GM12878 (cell line): ENCODE results near the gene AJM1. TPM values are rescaled to one million over a fixed set of nuclear protein-coding genes. Genes with fewer than 3 reads are reported as not detected.

Experiments used
- ATAC-seq: fragments of 200-7000 bp; cut with Tn5 transposase; 3 replicates; pipeline ENCODE4 v1.9.1; 2020; ENCODE audit warnings: mild to moderate bottlenecking, moderate library complexity
- BruUV-seq: library from RNA; stranded (reverse); fragments of 400-500 nt; replicated peaks from 2 replicates; lab custom pipeline; 2021; lab: Mats Ljungman, UMichigan
- CTCF ChIA-PET: fragments of 300-600 bp; sonication (Branson Sonifier 250); formaldehyde crosslinking; extraction: SDS; loops from one replicate; lab custom pipeline; 2021; ENCODE audit warnings: inconsistent platforms; lab: Yijun Ruan, JAX
- POLR2A ChIA-PET: fragments of 350-600 bp; formaldehyde crosslinking; extraction: SDS; loops from one replicate; lab custom pipeline; 2021; ENCODE audit warnings: inconsistent platforms; lab: Charles Lee
- RAD21 ChIA-PET: fragments of 300-600 bp; sonication (Branson Sonifier 250); formaldehyde crosslinking; loops from one replicate; lab custom pipeline; 2023; ENCODE audit warnings: antibody characterized with exemption; ENCODE audit not compliant: unreplicated experiment; lab: Charles Lee
- SMC1A ChIA-PET: fragments of 300-600 bp; sonication (Branson Sonifier 250); formaldehyde crosslinking; loops from one replicate; lab custom pipeline; 2023; ENCODE audit not compliant: unreplicated experiment, uncharacterized antibody; lab: Charles Lee
- DNase-seq: peaks from one replicate; pipeline ENCODE4 v3.0.0-alpha.2; 2011; ENCODE audit warnings: low read depth, low spot score
- FAIRE-seq: peaks from 3 replicates; lab custom pipeline; 2011; peaks lifted over from hg19 to GRCh38; lab: Jason Lieb, UNC
- H2AFZ ChIP-seq: 2 replicates; pipeline ENCODE4 v1.6.0; 2011; ENCODE audit warnings: low read depth, low read length, control low read depth; ENCODE audit not compliant: control insufficient read depth
- H3K27ac ChIP-seq: 2 replicates; pipeline ENCODE4 v1.5.1; 2011; ENCODE audit warnings: control low read depth; ENCODE audit not compliant: control insufficient read depth, insufficient read depth
- H3K27me3 ChIP-seq, 2 experiments: replicated peaks in 1 of 2; 2 replicates each; pipeline versions ENCODE4 v1.6.0 to v1.6.1; 2011; ENCODE audit warnings: low read length in 1 of 2; ENCODE audit not compliant: control insufficient read depth in 2 of 2, insufficient read depth in 2 of 2
- H3K36me3 ChIP-seq, 2 experiments: 2 replicates each; pipeline ENCODE4 v1.5.1; 2011; ENCODE audit warnings: low read length in 1 of 2; ENCODE audit not compliant: control insufficient read depth in 2 of 2, insufficient read depth in 2 of 2
- H3K4me1 ChIP-seq: 2 replicates; pipeline ENCODE4 v1.6.1; 2011; ENCODE audit warnings: mild to moderate bottlenecking, low read length, moderate library complexity, mixed read lengths; ENCODE audit not compliant: control insufficient read depth, insufficient read depth
- H3K4me2 ChIP-seq: 2 replicates; pipeline ENCODE4 v1.6.0; 2011; ENCODE audit warnings: control low read depth; ENCODE audit not compliant: control insufficient read depth, insufficient read depth
- H3K4me3 ChIP-seq: fragments of 200-600 bp; sonication (generic); 2 replicates; pipeline ENCODE4 v1.5.1; 2016
- H3K79me2 ChIP-seq: 2 replicates; pipeline ENCODE4 v1.6.0; 2011; ENCODE audit warnings: low read length; ENCODE audit not compliant: control insufficient read depth, insufficient read depth
- H3K9ac ChIP-seq: 2 replicates; pipeline ENCODE4 v1.8.0; 2011; ENCODE audit warnings: low read length, control low read depth, mixed read lengths; ENCODE audit not compliant: control insufficient read depth, insufficient read depth
- H3K9me3 ChIP-seq: replicated peaks from 3 replicates; pipeline ENCODE4 v1.5.1; 2011; ENCODE audit warnings: mild to moderate bottlenecking, low read length; ENCODE audit not compliant: control insufficient read depth, insufficient read depth
- H4K20me1 ChIP-seq: 2 replicates; pipeline ENCODE4 v1.6.0; 2011; ENCODE audit not compliant: control insufficient read depth, insufficient read depth
- CHD1 ChIP-seq: IDR thresholded peaks from 2 replicates; pipeline ENCODE4 v1.6.1; 2012; ENCODE audit warnings: low read depth, low read length, improper control_type of control experiment
- SPI1 ChIP-seq: IDR thresholded peaks from 2 replicates; pipeline ENCODE4 v1.6.1; 2011; ENCODE audit warnings: low read depth, mild to moderate bottlenecking, low read length, moderate library complexity, borderline replicate concordance; ENCODE audit not compliant: insufficient read depth
- STAT3 ChIP-seq: IDR thresholded peaks from 2 replicates; pipeline ENCODE4 v1.6.1; 2011; ENCODE audit warnings: low read depth, low read length, improper control_type of control experiment
- TBL1XR1 ChIP-seq: IDR thresholded peaks from 2 replicates; pipeline ENCODE4 v1.6.1; 2012; ENCODE audit warnings: low read depth, low read length, improper control_type of control experiment
- WGBS: methylation state at CpG from one replicate; pipeline ENCODE4 v1.1.6; 2016; ENCODE audit warnings: low lambda C conversion rate; ENCODE audit not compliant: insufficient replicate concordance, insufficient coverage; ENCODE audit errors: missing lambda C conversion rate; 5-methylcytosine and 5-hydroxymethylcytosine counted together
- in situ Hi-C: fragments of 300-500 bp; cut with MboI; formaldehyde crosslinking; loops from 9 replicates; pipeline ENCODE4 v1.14.3; 2018; ENCODE audit warnings: mixed read lengths
- intact Hi-C: fragments of 100-400 bp; cut with micrococcal nuclease; formaldehyde crosslinking; loops from one replicate; pipeline ENCODE4 v1.14.2; 2022; ENCODE audit not compliant: unreplicated experiment
- polyA plus RNA-seq, 11 experiments: library from polyadenylated mRNA; depleted of rRNA in 4 of 11; unstranded in 6 of 11; stranded (reverse) in 5 of 11; fragments of >200 nt; fragmentation: Nextera tagmentation in 4 of 11; fragmentation: Illumina TruSeq in 1 of 11; extraction: Ambion mirVana in 4 of 11; extraction: Trizol in 1 of 11; gene quantifications; 1 replicate in 1 of 11; 2 replicates in 10 of 11; pipeline versions ENCODE4 v1.2.1 to v1.2.3, GENCODE V29; 2011 to 2016; ENCODE audit warnings: inconsistent platforms in 2 of 11, missing spikeins in 2 of 11, low read depth in 1 of 11
- total RNA-seq, 4 experiments: library from RNA; depleted of rRNA in 3 of 4; stranded (reverse); fragments of >200 nt in 3 of 4; fragmentation: Illumina TruSeq in 1 of 4; extraction: Trizol in 1 of 4; gene quantifications; 2 replicates each; pipeline versions ENCODE4 v1.2.1 to v1.2.3, GENCODE V29; 2013 to 2021
- TF ChIP-seq, protein P1 (sequence below): IDR thresholded peaks from 2 replicates; pipeline ENCODE4 v1.6.1; 2012; ENCODE audit warnings: mild to moderate bottlenecking, low read depth, low read length

Gene AJM1
- total and polyA plus RNA-seq, 10 of the 15 experiments (the other 5 are each of a cell fraction or from before 2014, with no cell fraction given), result 0.06 to 2.5 (median 1.0) TPM; not detected in 2

DNA sequence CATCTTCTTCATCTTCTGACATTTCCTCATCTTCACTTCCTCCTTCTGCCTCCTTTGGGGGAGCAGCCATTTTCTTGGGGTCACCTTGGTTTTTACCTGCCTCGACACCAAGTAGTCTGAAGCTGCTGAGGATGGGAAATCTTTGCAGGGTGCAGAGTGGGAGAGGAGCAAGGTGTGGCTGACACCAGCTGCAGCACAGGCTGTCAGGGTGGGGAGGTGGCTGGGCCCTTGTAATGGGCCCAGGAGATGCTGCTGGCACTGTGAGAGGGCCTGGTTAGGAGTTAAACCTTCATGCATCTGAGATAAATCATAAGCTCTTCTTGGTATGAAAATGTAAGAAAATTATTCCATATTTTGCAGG, 26.9 kb upstream of the AJM1 start:
- no peak for ATAC-seq
- H2AFZ ChIP-seq, result no peak overlapping the region
- H3K36me3 ChIP-seq, result peaks cover 5 to 8% of the 10 kb centered on the region in 2 experiments; a peak in 3 of 4 replicates
- H3K9me3 ChIP-seq, result no peaks in the 10 kb centered on the region
- ChIA-PET RAD21 (no interaction called here), SMC1A (interaction anchor here (1.3 kb wide), 1 partner anchor 10 kb away, joined by 3 read pairs; no protein-coding TSS in a partner anchor)
- no peak overlapping the region for H3K4me3 ChIP-seq
- no peak overlapping the region for H3K9ac ChIP-seq
- H3K27ac ChIP-seq, result no peak overlapping the region
- 0% methylated on average over 1 of the region's 1 CpG for WGBS
- intact Hi-C loops, result no loop called here
- no peaks in the 10 kb centered on the region; the same call in 1 of the 2 replicates for H4K20me1 ChIP-seq
- TF ChIP-seq, protein P1, sequence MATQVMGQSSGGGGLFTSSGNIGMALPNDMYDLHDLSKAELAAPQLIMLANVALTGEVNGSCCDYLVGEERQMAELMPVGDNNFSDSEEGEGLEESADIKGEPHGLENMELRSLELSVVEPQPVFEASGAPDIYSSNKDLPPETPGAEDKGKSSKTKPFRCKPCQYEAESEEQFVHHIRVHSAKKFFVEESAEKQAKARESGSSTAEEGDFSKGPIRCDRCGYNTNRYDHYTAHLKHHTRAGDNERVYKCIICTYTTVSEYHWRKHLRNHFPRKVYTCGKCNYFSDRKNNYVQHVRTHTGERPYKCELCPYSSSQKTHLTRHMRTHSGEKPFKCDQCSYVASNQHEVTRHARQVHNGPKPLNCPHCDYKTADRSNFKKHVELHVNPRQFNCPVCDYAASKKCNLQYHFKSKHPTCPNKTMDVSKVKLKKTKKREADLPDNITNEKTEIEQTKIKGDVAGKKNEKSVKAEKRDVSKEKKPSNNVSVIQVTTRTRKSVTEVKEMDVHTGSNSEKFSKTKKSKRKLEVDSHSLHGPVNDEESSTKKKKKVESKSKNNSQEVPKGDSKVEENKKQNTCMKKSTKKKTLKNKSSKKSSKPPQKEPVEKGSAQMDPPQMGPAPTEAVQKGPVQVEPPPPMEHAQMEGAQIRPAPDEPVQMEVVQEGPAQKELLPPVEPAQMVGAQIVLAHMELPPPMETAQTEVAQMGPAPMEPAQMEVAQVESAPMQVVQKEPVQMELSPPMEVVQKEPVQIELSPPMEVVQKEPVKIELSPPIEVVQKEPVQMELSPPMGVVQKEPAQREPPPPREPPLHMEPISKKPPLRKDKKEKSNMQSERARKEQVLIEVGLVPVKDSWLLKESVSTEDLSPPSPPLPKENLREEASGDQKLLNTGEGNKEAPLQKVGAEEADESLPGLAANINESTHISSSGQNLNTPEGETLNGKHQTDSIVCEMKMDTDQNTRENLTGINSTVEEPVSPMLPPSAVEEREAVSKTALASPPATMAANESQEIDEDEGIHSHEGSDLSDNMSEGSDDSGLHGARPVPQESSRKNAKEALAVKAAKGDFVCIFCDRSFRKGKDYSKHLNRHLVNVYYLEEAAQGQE, result no peak
- TF ChIP-seq STAT3 (no peak), CHD1 (no peak), SPI1 (peak; percentile 24; the same call in 1 of the 2 replicates), TBL1XR1 (no peak)
- TF ChIP-seq, all 136 proteins: peak for 1
- Histone ChIP-seq H3K4me2 (no peak overlapping the region), H3K4me1 (no peaks in the 10 kb centered on the region), H3K79me2 (peaks cover 11% of the 10 kb centered on the region), H3K27me3 (no peaks in the 10 kb centered on the region)
- no TSS peak for BruUV-seq
- in situ Hi-C loops, result no loop called here
- FAIRE-seq (no peak), DNase-seq (no peak)
- CTCF ChIA-PET, result interaction anchor here (0.6 to 2.6 kb wide), 5 partner anchors 12 to 214 kb away, joined by 3 to 12 read pairs (median 4); partner anchors contain the start of gene AJM1
- POLR2A ChIA-PET, result interaction anchor here (0.8 to 1.5 kb wide), 3 partner anchors 9 to 29 kb away, joined by 3 to 4 read pairs (median 3); no protein-coding TSS in a partner anchor
